ENCODE data around the gene OR5B12.
"Not testable (repeated sequence)": the region's sequence is repeated elsewhere in the genome, so short reads cannot be mapped to it uniquely, and the experiment has no call there.

Gene OR5B12

DNA sequence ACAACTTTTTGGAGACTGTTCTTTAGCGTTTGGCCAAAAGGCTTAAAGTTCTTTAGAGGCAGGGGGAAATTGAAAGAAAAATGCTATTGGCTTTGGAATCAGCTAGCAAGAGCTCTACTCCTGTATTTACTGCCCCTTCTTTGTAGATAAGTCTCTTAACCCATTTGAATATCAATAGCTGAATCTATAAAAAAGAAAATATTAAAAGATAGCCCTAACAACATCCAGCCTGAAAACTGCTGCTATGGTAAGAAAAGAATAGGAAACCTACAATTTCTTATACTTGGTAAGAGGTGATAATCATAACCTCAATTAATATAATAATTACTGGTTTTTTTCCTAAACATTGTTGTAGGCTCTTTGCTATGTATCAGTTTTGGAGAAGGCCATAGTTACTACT is at the start of gene OR5B12:
Gene OR5B12 (minus strand): TSS at position 101 of the 400 bp plus-strand sequence. CDS start 2,085 bp downstream, outside the sequence.
- DNase-seq (ENCODE audit: low read depth in 2 of 2) = no peak

DNA sequence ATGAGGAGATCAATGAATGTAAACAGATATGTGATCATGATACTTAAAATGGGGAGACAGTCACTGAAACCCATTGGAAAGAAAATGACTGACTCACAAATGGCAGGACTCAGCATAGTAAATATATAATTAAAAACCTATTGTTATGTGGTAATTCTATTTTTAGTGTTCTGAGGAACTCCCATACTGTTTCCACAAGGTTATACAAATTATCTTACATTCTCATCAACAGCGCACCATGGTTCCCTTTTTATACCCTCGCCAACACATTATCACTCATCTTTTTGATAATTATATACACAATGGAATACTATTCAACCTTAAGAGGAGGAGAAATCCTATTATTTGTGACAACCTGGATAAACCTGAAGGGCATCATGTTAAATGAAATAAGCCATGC is 48.8 kb upstream of the OR5B12 start:
- no peak for DNase-seq (ENCODE audit: low read depth in 2 of 2)

DNA sequence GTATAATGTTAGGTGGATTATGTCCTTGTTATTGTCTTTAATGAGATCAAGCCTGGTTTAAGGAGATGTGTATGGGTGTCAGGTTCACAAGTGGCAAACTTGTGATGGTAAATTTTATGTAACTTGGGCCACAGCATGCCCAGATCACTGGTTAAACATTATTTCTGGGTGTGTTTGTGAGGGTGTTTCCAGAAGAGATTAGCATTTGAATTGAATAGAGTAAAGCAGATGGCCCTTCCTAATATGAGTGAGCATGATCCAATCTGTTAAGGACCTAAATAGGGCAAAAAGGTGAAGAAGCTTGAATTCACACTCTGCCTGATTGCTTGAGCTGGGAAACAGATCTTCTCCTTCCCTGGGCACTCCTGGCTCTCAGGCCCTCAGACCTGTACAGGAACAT is 45.1 kb upstream of the OR5B12 start:
- no peak for DNase-seq (ENCODE audit: low read depth in 2 of 2)

DNA sequence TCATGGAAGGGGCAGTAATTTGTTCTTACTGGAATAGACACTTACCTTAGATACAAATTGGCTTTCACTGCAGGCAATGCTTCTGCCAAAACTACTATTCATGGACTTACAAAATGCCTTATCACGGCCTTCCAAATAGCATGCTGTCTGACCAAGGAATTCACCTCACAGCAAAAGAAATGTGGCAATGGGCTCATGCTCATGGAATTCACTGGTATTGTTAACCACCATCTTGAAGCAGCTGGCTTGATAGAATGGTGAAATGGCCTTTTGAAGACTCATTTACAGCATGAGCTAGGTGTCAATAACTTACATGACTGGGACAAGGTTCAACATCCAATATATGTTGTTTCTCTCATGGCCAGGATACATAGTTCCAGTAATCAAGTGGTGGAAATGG is 43.9 kb upstream of the OR5B12 start:
- no peak for DNase-seq (ENCODE audit: low read depth in 2 of 2)

DNA sequence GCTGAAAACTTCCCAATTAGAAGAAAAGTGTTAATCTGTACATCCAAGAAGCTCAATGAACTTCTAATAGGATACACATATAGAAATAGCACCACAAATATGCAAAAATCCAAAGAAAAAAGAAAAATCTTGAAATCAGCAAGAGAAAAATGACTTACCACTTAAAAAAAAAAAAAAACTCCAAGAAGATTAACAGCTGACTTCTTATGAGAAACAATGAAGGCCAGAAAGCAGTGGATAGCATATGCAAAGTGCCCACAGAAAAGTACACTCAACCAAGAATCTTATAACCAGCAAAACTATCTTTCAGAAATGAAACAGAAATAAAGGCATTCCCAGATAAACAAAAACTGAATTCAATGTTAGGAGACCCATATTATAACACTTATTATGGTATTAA is 29.9 kb upstream of the OR5B12 start:
- no peak for DNase-seq (ENCODE audit: low read depth in 2 of 2)

DNA sequence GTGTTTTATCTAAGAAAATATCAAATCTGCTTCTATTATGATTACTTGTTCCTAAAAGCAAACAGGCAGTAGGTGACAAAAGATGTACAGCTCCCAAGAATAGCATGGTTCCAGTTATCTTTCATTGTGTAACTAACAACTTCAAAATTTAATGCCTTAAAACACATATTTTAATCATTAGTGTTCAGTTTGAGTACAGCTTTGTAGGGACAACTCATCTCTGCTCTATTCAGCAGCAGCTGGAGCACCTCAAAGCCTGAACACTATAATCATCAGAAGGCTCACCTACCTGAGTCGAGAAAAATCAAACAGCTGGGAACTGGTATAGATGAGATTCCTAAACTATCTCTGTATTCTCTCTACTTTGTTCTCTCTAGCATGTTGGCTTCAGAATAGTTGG is 24.3 kb upstream of the OR5B12 start:
- DNase-seq (ENCODE audit: low read depth in 2 of 2) = no peak

DNA sequence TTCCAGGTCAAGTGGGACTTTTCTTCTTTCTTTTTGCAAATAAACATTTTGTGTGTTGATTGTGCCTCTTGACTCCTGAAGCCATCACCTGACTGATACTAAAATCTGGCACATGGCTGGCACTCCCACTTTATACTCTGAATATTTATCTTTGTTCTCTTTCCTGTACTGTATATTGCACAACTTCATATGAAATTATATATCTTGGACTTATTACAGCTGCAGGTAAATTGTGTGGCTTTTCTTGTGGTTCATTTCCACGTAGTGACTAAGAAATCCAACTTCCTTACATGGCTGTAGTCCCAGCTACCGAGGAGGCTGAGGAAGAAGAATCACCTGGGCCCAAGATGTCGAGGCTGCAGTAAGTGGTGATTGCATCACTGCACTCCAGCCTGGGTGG is 23.7 kb upstream of the OR5B12 start:
- DNase-seq (ENCODE audit: low read depth in 2 of 2) = no peak

DNA sequence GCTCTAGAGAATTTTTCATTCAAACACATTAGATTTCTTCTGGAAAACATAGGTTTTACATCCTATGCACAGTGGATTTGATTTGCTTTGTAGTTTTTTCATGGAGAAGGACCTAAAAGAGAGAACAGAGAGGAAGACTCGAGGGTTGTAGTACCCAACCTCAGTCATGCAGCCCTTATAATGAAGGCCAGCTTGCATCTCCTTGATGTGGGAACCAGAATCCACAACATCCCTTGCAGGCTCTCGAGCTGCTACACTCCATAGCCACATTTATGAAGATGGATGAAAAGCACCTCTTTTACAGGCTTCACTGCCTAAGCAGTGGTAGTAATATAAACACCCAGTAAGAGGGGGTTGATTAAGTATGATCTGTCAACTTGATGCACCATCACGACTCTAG is 9.5 kb upstream of the OR5B12 start:
- DNase-seq (ENCODE audit: low read depth in 2 of 2) = no peak

DNA sequence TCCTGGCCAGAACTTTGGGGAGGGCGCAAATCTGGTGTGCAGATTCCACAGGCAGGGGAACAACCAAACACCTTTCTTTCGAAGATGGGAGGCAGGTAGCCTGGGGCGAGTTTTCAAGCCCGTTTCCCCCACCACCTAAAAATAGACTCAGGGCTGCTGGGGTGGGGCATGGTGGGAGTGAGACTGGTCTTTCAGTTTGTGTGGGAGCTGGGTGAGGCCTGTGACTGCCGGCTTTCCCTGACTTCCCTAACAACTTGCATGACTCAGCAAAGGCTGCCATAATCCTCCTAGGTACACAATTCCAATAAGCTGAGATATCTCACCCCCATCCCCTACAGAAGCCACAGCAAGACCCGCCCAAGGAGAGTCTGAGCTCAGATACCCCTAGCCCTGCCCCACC is 4.3 kb upstream of the OR5B12 start:
- DNase-seq (ENCODE audit: low read depth in 2 of 2) = no peak

DNA sequence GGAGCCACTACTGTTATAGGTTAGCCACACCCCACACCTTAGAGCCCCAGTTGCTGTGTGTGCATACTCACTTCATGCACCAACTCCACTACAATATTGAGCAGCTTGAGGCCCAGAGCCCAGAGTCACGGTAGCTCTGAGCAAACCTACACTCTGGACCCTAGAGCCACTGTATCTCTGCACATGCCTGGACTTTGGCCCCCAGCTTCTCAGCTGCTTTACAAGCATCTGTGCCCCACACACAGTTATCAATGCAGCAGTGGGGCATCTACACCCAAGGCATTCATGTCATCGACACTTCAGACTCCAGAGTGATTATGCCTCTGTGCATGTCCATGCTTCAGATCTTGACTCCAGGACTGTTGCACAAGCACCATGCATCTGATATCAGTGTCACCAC is 2.3 kb upstream of the OR5B12 start:
- no peak for DNase-seq (ENCODE audit: low read depth in 2 of 2)

DNA sequence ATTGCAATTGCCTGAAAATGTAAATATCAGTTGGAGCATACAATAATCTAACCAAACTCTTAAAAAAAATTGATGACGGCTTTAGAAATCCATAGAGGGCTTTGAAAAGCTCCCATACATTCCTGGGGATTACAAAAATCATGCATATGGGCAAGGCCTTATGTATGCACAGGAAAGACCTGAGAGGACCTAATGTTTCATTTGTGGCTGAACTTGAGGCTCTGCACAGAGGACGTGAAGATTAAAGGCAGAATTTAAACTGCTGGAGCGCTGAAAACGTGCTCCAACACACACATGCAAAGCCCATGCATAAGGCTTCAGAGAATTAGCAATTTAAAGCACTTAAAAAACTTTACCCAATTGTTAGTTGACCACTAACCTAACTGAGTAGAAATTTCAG is 3.5 kb downstream of the OR5B12 start:
- no peak for DNase-seq (ENCODE audit: low read depth in 2 of 2)

DNA sequence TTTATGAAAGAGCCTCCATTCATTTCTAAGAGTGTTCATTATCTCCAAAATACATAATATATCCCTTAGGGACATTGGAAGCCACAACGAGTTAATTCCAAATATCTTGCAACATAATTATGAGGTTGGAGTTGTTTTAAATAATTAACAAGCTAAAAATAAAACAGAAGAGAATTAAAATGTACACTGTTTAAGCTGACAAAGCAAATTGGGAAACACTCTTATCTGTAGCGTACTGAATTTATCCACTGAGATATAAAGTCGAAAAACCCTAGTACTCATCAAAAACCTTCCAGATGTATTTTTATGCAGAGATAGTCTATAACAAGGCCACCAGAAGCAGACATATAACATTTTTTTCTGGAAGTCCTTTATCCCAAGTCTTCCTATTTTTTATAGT is 7.8 kb downstream of the OR5B12 start:
- no peak for DNase-seq (ENCODE audit: low read depth in 2 of 2)

DNA sequence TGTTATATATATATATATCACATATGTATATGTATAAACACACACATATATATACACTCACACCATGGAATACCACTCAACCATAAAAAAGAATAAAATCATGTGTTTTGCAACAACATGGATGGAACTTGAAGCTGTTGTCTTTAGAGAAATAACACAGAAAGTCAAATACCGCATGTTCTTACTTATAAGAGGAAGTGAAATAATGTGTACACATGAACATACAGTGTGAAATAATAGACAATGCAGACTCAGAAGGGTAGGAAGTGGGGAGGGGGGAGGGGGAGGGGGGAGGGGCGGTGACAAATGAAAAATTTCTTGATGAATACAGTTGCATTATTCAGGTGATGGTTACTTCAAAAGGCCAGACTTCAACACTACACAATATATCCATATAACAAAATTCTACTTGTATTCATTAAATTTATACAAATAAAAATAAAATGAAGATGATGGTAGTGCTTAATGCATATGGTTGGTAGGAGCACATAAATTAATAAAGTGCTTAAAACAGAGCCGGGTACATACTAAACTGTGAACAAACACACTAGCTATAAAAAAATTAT is 8.3 kb downstream of the OR5B12 start:
- no peak for DNase-seq (ENCODE audit: low read depth in 2 of 2)

DNA sequence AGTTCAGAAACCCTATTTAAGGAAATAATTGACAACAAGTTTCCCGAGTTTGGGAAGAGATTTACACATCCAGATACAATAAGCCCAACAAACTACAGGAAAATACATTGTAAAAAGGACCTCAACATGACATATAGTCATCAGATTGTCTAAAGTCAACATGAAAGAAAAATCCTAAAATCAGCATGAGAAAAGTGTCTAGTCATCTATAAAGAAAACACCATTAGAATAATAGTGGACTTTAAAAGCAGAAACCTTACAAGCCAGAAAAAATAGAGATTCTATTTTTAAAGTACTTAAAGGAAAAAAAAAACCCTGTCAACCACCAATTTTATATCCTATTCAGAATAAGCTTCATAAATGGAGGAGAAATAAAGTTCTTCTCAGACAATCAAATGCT is 12.8 kb downstream of the OR5B12 start:
- DNase-seq (ENCODE audit: low read depth in 2 of 2) = no peak

DNA sequence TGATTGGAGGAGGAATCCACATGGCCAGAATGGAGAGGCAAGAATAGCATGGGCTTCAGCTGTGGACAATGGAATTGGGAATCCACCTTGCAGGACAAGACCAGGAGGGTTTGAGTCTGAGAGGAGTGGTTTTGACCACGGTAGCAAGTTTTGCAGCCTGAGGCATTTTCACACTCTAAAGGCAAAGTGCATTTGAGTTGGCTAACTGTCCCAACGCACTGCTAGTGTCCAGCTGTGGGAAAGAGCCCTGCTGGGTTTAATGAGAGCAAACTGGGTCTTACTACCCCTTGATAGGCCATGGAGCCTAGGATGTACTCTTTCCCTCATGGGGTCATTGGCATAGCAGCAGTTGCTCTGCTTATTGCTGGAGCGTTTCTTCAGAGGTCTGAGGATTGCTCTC is 14.0 kb downstream of the OR5B12 start, which contains the start of gene OR5B2:
Gene OR5B2 (minus strand): TSS at position 101 of the 400 bp plus-strand sequence. CDS start 4,860 bp downstream, outside the sequence.
- DNase-seq (ENCODE audit: low read depth in 2 of 2) = no peak

DNA sequence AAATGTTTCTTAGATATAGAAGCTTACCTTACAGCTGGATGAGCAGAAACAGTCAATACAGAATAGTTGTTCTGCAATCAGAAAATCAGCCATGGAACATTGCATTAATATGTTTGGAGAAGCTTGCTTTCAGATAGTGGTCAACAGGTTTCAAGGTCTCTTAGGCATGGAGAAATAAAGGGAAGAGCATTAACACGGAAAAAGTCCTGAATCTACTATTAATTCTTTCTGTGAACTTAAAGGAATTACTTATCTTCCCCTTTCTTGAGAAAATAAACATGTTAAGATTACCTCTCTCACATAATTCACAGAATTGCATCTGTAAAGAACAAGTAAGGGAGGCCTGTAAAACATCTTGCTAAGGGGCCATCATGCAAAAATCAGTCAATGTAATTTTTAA is 35.3 kb downstream of the OR5B12 start, which contains the start of gene OR5B3:
Gene OR5B3 (minus strand): TSS at position 101 of the 400 bp plus-strand sequence. CDS start 3,465 bp downstream, outside the sequence.
- DNase-seq (ENCODE audit: low read depth in 2 of 2) = no peak

DNA sequence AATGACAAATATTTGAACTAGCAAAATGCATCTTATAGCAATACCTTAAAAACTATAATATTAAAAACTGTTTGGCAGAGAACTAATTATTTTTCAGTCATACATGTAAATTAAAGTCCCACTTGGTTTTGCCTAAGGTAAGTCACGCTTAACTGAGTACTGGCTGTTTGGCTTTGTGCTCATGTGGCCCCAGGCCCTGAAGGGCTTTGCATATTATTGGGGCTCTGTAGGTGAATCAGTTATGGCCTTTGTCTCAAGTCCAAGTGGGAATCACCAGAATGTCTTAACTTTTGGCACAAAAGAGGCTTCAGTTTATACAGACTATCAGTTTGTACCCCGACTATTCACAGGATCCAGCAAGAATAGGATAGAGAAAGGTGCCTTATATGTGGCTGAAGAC is 42.4 kb downstream of the OR5B12 start:
- not testable (repeated sequence) for DNase-seq (ENCODE audit: low read depth in 2 of 2)

DNA sequence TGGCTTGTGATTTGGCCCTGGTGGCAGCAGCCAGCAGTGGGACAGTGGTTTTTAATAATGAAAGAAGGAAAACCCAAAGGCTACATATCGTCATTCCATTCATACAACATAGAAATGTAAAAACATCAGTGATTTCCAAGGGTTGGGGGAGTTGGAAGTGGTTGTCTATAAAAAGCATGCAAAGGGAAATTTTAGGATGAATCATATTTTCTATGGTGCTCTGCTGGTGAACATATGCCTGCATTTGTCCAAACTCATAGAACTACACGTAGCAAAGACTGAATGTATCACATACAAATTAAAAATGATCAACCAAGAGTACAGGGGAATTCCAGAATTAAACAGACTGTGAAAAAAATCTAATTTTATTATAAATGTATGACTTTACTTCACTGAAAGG is 46.5 kb downstream of the OR5B12 start:
- DNase-seq (ENCODE audit: low read depth in 2 of 2) = no peak

DNA sequence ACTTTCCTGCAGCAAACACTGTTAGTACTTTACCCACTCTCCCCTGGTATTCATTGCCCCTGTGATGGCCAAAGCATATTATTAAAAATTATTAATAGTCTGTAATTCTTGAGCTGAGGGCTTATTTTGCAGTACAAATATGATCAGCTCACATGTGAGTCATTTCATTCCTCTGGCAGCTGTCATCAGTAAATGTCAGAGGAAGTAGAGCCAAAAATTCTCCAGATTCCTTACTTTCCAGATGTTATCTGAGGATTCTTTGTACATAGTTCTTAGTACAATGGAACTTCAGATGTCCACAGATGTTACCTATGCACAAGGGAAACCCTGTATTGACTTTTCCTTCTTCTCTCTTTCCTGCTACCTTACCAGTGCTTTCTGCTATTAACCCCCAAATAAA is 47.8 kb downstream of the OR5B12 start:
- no peak for DNase-seq (ENCODE audit: low read depth in 2 of 2)

DNA sequence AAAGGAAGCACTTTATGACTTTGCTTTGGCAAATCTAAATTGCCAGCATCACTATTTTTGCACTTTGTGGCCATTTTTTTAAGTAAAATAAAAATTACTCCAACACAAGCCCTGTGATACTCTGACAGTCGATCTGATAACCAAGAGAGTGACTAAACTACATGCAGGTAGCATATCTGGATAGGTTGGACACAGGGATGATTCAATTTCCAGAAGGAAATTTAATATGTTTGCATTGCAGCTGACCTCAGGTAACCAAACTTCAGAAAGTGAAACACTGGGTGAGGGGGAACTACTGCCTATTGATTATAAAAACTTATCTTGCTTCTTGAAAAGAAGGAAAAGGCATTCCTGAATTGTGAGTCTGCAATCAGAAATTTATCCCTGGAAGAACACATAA is 49.3 kb downstream of the OR5B12 start:
- DNase-seq (ENCODE audit: low read depth in 2 of 2) = no peak

DNA sequence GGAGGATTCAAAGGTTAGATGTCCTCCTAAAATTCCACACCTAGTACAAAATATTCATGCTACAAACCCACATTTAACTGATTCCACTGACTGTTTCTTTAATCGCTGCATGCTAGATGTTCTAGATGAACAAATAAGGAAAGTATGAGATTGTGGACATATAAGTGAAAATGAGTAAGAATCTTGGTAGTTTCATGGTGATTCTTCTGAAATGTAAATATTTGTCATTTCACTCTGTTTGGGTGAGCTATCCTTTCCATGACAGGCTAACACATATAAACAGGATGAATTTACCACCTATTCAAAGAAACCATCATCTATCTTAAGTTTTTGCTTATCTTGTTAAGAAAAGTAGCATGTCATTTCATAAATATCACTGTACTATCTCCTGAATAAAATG is 50.2 kb downstream of the OR5B12 start:
- DNase-seq (ENCODE audit: low read depth in 2 of 2) = no peak

DNA sequence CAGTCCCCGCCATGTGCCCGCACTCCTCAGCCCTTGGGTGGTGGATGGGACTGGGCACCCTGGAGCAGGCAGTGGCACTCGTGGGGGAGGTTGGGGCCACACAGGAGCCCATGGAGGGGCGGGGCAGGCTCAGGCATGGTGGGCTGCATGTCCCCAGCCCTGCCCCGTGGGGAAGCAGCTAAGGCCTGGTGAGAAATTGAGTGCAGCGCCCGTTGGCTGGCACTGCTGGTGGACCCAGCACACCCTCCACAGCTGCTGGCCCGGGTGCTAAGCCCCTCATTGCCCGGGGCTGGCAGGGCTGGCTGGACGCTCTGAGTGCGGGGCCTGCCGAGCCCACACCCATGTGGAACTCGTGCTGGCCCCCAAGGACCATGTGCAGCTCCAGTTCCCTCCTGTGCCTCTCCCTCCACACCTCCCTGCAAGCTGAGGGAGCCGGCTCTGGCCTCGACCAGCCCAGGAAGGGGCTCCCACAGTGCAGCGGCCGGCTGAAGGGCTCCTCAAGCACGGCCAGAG is 51.4 kb downstream of the OR5B12 start:
- no peak for DNase-seq (ENCODE audit: low read depth in 2 of 2)
